HG03558 (cell line): Measurements from ENCODE around the gene NAE1.

ENCODE experiments used
- ATAC-seq: cut with Tn5 transposase; IDR thresholded peaks from one replicate; pipeline ENCODE4 v1.9.1; 2021; ENCODE audit warnings: moderate number of reproducible peaks; ENCODE audit not compliant: unreplicated experiment; ENCODE audit errors: extremely low read depth

The NAE1 gene

GRCh38 chr16:66851166-66851964, 20.6 kb upstream of the NAE1 start:
- no peak for ATAC-seq

- no peak for ATAC-seq
Observed at GRCh38 chr16:66850115-66850815, 19.5 kb upstream of the NAE1 start.

- ATAC-seq = no peak
Observed at GRCh38 chr16:66849549-66849948, 18.8 kb upstream of the NAE1 start.

GRCh38 chr16:66849021-66849420, 18.2 kb upstream of the NAE1 start:
- no peak for ATAC-seq

- no peak for ATAC-seq
Observed at GRCh38 chr16:66848172-66848571, 17.4 kb upstream of the NAE1 start.

GRCh38 chr16:66847533-66848067, 16.8 kb upstream of the NAE1 start:
- no peak for ATAC-seq

- ATAC-seq = no peak
Observed at GRCh38 chr16:66846831-66847230, 16.1 kb upstream of the NAE1 start.

- ATAC-seq = no peak
Observed at GRCh38 chr16:66846266-66846665, 15.5 kb upstream of the NAE1 start.

- no peak for ATAC-seq
Observed at GRCh38 chr16:66845791-66846221, 15.0 kb upstream of the NAE1 start.

- no peak for ATAC-seq
Observed at GRCh38 chr16:66845080-66845410, 14.3 kb upstream of the NAE1 start.

- no peak for ATAC-seq
Observed at GRCh38 chr16:66844342-66845079, 13.7 kb upstream of the NAE1 start, which contains the start of gene CA7. Gene CA7 (plus strand): TSS chr16:66844414. CDS start chr16:66844488, 74 bp downstream.

- no peak for ATAC-seq
Observed at GRCh38 chr16:66844009-66844341, 13.2 kb upstream of the NAE1 start.

- ATAC-seq = no peak
Observed at GRCh38 chr16:66843191-66843590, 12.4 kb upstream of the NAE1 start.

GRCh38 chr16:66842765-66843164, 12.0 kb upstream of the NAE1 start:
- no peak for ATAC-seq

GRCh38 chr16:66841366-66841765, 10.6 kb upstream of the NAE1 start:
- no peak for ATAC-seq

GRCh38 chr16:66840883-66841282, 10.1 kb upstream of the NAE1 start:
- no peak for ATAC-seq

- no peak for ATAC-seq
Observed at GRCh38 chr16:66834746-66835145, 4.0 kb upstream of the NAE1 start.

GRCh38 chr16:66832661-66833305, 2.0 kb upstream of the NAE1 start:
- ATAC-seq = no peak

GRCh38 chr16:66832190-66832589, 1.4 kb upstream of the NAE1 start:
- ATAC-seq = no peak

GRCh38 chr16:66824006-66824405, 6.8 kb downstream of the NAE1 start:
- ATAC-seq = no peak
